ENCODE data around the gene SHMT2.

DNA sequence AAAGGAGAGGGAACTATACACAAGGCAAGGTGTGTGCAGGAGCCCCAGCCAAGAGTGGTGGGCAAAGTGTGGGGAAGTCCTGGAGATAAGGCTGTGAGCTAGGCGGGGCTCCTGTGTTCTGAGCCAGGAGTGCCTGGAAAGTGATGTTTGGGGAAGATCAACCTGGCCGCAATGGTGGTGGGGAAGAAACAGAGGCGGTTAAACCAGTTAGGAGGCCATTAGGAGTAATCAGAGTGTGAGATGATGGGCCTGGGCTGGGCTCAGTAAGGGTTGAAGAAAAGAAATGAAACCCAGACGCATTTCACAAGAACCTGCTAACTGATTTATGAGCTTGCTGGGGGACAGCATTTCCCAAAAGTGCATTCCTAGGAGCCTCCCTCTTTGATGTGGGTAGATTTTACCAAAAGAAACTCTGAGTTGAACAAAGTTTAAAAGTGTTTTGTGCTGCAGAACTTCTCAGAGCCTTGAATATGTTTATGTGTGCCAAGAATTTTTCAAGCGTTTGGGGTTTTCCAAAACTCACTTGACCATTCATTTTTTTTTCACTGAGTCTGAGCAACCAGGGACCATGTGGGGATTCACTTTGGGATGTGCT lies 47.9 kb upstream of the SHMT2 start:
- TF ChIP-seq ZFP3 (CRISPR knock-in tag; IDR thresholded peaks at IDR 0.05) (no peak), CSDC2 (CRISPR knock-in tag; IDR thresholded peaks at IDR 0.05) (no peak), OSR1 (CRISPR knock-in tag; IDR thresholded peaks at IDR 0.05) (no peak), ISL1 (CRISPR knock-in tag; IDR thresholded peaks at IDR 0.05) (no peak)
- TF ChIP-seq, protein P1, sequence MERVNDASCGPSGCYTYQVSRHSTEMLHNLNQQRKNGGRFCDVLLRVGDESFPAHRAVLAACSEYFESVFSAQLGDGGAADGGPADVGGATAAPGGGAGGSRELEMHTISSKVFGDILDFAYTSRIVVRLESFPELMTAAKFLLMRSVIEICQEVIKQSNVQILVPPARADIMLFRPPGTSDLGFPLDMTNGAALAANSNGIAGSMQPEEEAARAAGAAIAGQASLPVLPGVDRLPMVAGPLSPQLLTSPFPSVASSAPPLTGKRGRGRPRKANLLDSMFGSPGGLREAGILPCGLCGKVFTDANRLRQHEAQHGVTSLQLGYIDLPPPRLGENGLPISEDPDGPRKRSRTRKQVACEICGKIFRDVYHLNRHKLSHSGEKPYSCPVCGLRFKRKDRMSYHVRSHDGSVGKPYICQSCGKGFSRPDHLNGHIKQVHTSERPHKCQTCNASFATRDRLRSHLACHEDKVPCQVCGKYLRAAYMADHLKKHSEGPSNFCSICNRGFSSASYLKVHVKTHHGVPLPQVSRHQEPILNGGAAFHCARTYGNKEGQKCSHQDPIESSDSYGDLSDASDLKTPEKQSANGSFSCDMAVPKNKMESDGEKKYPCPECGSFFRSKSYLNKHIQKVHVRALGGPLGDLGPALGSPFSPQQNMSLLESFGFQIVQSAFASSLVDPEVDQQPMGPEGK (CRISPR knock-in tag; IDR thresholded peaks at IDR 0.05; ENCODE audit: borderline replicate concordance): no peak
